PC-3 (cell line): ENCODE data around the gene PTGFR. TPM values are rescaled to one million over a fixed set of nuclear protein-coding genes. Genes with fewer than 3 reads are reported as not detected.

ENCODE experiments used
- ATAC-seq: fragments of 200-7000 bp; cut with Tn5 transposase; 2 replicates; pipeline ENCODE4 v1.9.1; 2020; ENCODE audit warnings: mild to moderate bottlenecking, moderate library complexity
- BruUV-seq: library from RNA; stranded (reverse); fragments of 400-500 nt; replicated peaks from 2 replicates; lab custom pipeline; 2021; lab: Mats Ljungman, UMichigan
- CTCF ChIA-PET: fragments of 300-600 bp; sonication (Branson Sonifier 250); formaldehyde crosslinking; loops from one replicate; lab custom pipeline; 2022; ENCODE audit warnings: antibody characterized with exemption; lab: Charles Lee
- POLR2A ChIA-PET: fragments of 300-600 bp; sonication (Branson Sonifier 250); formaldehyde crosslinking; loops from one replicate; lab custom pipeline; 2022; ENCODE audit warnings: antibody characterized with exemption; ENCODE audit not compliant: unreplicated experiment; lab: Charles Lee
- DNase-seq: peaks from one replicate; pipeline ENCODE4 v3.0.0-alpha.2; 2015
- H2AFZ ChIP-seq: fragments of 300-600 bp; sonication (generic); 2 replicates; pipeline ENCODE4 v1.6.0; 2016; ENCODE audit warnings: antibody characterized with exemption, low read length
- H3F3A ChIP-seq: fragments of 300-600 bp; sonication (generic); one replicate; pipeline ENCODE4 v1.6.0; 2017; ENCODE audit warnings: antibody characterized with exemption, low read length, control low read depth, mild to moderate bottlenecking; ENCODE audit not compliant: unreplicated experiment
- H3K27ac ChIP-seq: fragments of 300-600 bp; sonication (generic); 2 replicates; pipeline ENCODE4 v1.5.1; 2016; ENCODE audit warnings: mild to moderate bottlenecking, low read length
- H3K27me3 ChIP-seq: fragments of 300-600 bp; sonication (generic); 2 replicates; pipeline ENCODE4 v1.6.1; 2016; ENCODE audit warnings: low read length, mixed read lengths
- H3K36me3 ChIP-seq: fragments of 300-600 bp; sonication (generic); 2 replicates; pipeline ENCODE4 v1.6.1; 2016; ENCODE audit warnings: low read depth, mixed run types, low read length, mixed read lengths
- H3K4me1 ChIP-seq: fragments of 300-600 bp; sonication (generic); 2 replicates; pipeline ENCODE4 v1.5.1; 2016; ENCODE audit warnings: low read length; ENCODE audit not compliant: insufficient read depth
- H3K4me2 ChIP-seq: fragments of 300-600 bp; sonication (generic); 2 replicates; pipeline ENCODE4 v1.6.0; 2016; ENCODE audit warnings: low read length
- H3K4me3 ChIP-seq: fragments of 300-600 bp; sonication (generic); 2 replicates; pipeline ENCODE4 v1.5.1; 2016; ENCODE audit warnings: mild to moderate bottlenecking, low read length, mixed read lengths
- H3K79me2 ChIP-seq: fragments of 300-600 bp; sonication (generic); 2 replicates; pipeline ENCODE4 v1.6.1; 2017; ENCODE audit warnings: low read length, mixed read lengths
- H3K9ac ChIP-seq: fragments of 300-600 bp; sonication (generic); 2 replicates; pipeline ENCODE4 v1.6.0; 2016; ENCODE audit warnings: mild to moderate bottlenecking, low read length
- H3K9me2 ChIP-seq: fragments of 300-600 bp; sonication (generic); replicated peaks from 2 replicates; pipeline ENCODE4 v1.6.1; 2016; ENCODE audit warnings: mixed run types, low read length, mixed read lengths
- H3K9me3 ChIP-seq: fragments of 300-600 bp; sonication (generic); 2 replicates; pipeline ENCODE4 v1.6.1; 2016; ENCODE audit warnings: low read length, mixed read lengths
- H4K20me1 ChIP-seq: fragments of 300-600 bp; sonication (generic); 2 replicates; pipeline ENCODE4 v1.6.1; 2016; ENCODE audit warnings: low read length, mixed read lengths
- EZH2 ChIP-seq: fragments of 300-600 bp; sonication (generic); IDR thresholded peaks from one replicate; pipeline ENCODE4 v1.6.1; 2017; ENCODE audit warnings: antibody characterized with exemption, mild to moderate bottlenecking, low read length; ENCODE audit not compliant: unreplicated experiment
- EZH2phosphoT487 ChIP-seq: fragments of 300-600 bp; sonication (generic); IDR thresholded peaks from 2 replicates; pipeline ENCODE4 v1.6.1; 2018; ENCODE audit warnings: mild to moderate bottlenecking, antibody characterized with exemption, low read length, borderline replicate concordance
- intact Hi-C: fragments of 100-400 bp; cut with micrococcal nuclease; formaldehyde crosslinking; loops from 2 replicates; pipeline ENCODE4 v1.9.0; 2023
- total RNA-seq: library from RNA; depleted of rRNA; stranded (reverse); fragments of >200 nt; gene quantifications from 2 replicates; pipeline ENCODE4 v1.2.3, GENCODE V29; 2014
- TF ChIP-seq, protein P1 (sequence below): fragments of 300-600 bp; sonication (generic); conservative IDR thresholded peaks from 2 replicates; pipeline ENCODE4 v1.5.1; 2017; ENCODE audit warnings: antibody characterized with exemption, low read depth, mild to moderate bottlenecking, low read length

Gene PTGFR
- total RNA-seq, 1 experiment from 2014 or later: 6.8 TPM

DNA sequence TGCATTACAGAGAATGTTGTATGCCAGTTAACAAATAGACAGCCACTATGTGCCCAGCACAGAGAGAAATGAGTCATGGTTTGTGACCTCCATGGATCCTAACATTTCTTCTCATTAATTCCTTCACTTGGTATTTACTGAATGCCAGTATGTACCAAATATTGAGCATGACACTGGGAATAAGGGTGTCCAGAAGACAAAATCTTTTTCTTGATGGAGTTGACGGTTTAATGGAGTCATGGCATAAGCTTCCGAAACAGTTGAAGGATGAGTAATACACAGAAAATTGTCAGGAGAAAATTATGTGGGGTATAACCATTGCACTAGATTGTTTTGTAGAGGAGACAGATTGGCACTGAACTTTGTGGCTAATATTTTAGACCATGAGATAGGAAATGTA lies 36.9 kb downstream of the PTGFR start:
- H3K4me3 ChIP-seq: no peak overlapping the region
- BruUV-seq: no TSS peak
- H3K9me2 ChIP-seq: no peaks in the 10 kb centered on the region
- H3K4me1 ChIP-seq: peaks cover 18% of the 10 kb centered on the region
- no peaks in the 10 kb centered on the region for H3F3A ChIP-seq
- ChIA-PET CTCF (no interaction called here), POLR2A (no interaction called here)
- no peaks in the 10 kb centered on the region for H3K27me3 ChIP-seq
- no peak overlapping the region for H2AFZ ChIP-seq
- TF ChIP-seq, protein P1, sequence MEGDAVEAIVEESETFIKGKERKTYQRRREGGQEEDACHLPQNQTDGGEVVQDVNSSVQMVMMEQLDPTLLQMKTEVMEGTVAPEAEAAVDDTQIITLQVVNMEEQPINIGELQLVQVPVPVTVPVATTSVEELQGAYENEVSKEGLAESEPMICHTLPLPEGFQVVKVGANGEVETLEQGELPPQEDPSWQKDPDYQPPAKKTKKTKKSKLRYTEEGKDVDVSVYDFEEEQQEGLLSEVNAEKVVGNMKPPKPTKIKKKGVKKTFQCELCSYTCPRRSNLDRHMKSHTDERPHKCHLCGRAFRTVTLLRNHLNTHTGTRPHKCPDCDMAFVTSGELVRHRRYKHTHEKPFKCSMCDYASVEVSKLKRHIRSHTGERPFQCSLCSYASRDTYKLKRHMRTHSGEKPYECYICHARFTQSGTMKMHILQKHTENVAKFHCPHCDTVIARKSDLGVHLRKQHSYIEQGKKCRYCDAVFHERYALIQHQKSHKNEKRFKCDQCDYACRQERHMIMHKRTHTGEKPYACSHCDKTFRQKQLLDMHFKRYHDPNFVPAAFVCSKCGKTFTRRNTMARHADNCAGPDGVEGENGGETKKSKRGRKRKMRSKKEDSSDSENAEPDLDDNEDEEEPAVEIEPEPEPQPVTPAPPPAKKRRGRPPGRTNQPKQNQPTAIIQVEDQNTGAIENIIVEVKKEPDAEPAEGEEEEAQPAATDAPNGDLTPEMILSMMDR: no peak
- no peak for TF ChIP-seq EZH2
- no peak for TF ChIP-seq EZH2phosphoT487
- no peak for ATAC-seq
- no peaks in the 10 kb centered on the region for H4K20me1 ChIP-seq
- no peak overlapping the region for H3K4me2 ChIP-seq
- H3K27ac ChIP-seq: no peak overlapping the region
- no peaks in the 10 kb centered on the region for H3K79me2 ChIP-seq
- DNase-seq: peak; percentile 6
- H3K36me3 ChIP-seq: no peaks in the 10 kb centered on the region
- intact Hi-C loops: no loop called here
- H3K9ac ChIP-seq: no peak overlapping the region
- H3K9me3 ChIP-seq: no peaks in the 10 kb centered on the region

DNA sequence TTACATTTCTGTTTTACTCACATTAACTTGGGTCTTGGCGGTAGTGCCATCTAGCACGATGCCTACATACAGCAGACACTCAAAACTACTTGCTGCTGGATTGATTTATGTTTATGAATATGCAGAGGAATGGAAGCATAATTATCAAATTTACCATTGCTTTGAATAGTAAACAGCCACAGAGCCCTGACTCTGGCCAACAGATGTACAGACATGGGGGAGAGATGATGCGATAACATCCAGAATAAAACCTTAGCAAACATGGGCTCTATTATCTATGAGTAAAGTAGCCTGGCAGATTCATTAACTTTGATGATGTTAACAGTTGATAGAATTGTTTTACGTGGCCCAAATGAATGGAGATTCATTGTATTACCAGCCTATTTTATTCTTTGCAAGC lies 42.8 kb downstream of the PTGFR start:
- intact Hi-C loops: no loop called here
- Histone ChIP-seq H3K79me2 (no peaks in the 10 kb centered on the region), H3K4me2 (no peak overlapping the region), H3K27ac (no peak overlapping the region), H3K4me3 (no peak overlapping the region), H3K36me3 (no peaks in the 10 kb centered on the region), H3F3A (no peaks in the 10 kb centered on the region), H2AFZ (no peak overlapping the region), H3K9ac (no peak overlapping the region), H4K20me1 (no peaks in the 10 kb centered on the region), H3K9me3 (no peaks in the 10 kb centered on the region), H3K9me2 (no peaks in the 10 kb centered on the region), H3K27me3 (no peaks in the 10 kb centered on the region), H3K4me1 (peaks cover 11% of the 10 kb centered on the region)
- ChIA-PET CTCF (no interaction called here), POLR2A (no interaction called here)
- TF ChIP-seq EZH2: no peak
- TF ChIP-seq EZH2phosphoT487: no peak
- TF ChIP-seq, protein P1: no peak
- no peak for DNase-seq
- no peak for ATAC-seq
- BruUV-seq: no TSS peak

DNA sequence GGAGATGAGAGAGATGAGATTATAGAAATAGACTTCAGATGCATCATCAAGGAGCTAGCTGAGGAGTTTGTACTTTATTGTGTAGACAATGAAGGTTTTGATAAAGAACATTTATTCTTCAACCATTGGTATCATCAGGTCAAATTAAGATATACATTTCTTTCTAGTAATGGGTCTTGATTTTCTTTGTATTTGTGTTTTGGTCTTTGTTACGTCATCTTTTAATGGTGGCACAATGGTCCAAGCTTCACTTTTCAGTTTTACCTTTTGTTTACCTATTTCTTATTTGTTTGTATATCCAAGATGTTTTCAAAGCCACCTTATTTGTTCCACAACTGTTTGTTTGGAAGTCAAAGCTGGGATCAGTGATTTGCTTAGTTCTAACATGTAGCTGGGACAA lies 44.5 kb downstream of the PTGFR start:
- no peak overlapping the region for H3K4me2 ChIP-seq
- no peaks in the 10 kb centered on the region for H3K36me3 ChIP-seq
- H3K4me1 ChIP-seq: peaks cover 11% of the 10 kb centered on the region
- H3K9ac ChIP-seq: no peak overlapping the region
- H3K9me3 ChIP-seq: no peaks in the 10 kb centered on the region
- H3F3A ChIP-seq: no peaks in the 10 kb centered on the region
- no peaks in the 10 kb centered on the region for H4K20me1 ChIP-seq
- TF ChIP-seq EZH2: no peak
- TF ChIP-seq EZH2phosphoT487: no peak
- TF ChIP-seq, protein P1: no peak
- H3K27ac ChIP-seq: no peak overlapping the region
- H3K4me3 ChIP-seq: no peak overlapping the region
- CTCF ChIA-PET: no interaction called here
- DNase-seq (no peak), ATAC-seq (no peak)
- H3K9me2 ChIP-seq: no peaks in the 10 kb centered on the region
- no TSS peak for BruUV-seq
- intact Hi-C loops: no loop called here
- POLR2A ChIA-PET: no interaction called here
- H3K27me3 ChIP-seq: no peaks in the 10 kb centered on the region
- H2AFZ ChIP-seq: no peak overlapping the region
- H3K79me2 ChIP-seq: no peaks in the 10 kb centered on the region
